ENCODE data around the gene ANKRD42.

ANKRD42 gene

GRCh38 chr11:83193315-83194280 lies at the start of gene ANKRD42:
Gene ANKRD42, plus strand, starts transcription at chr11:83193712. Its CDS starts 959 bp downstream, at chr11:83194671.
- DNase-seq (ENCODE audit: low read depth, low spot score), result peak; percentile 91

- no peak for DNase-seq (ENCODE audit: low read depth, low spot score)
Measured at GRCh38 chr11:83147895-83148294, 45.6 kb upstream of the ANKRD42 start.

GRCh38 chr11:83150450-83150849 lies 43.1 kb upstream of the ANKRD42 start:
- no peak for DNase-seq (ENCODE audit: low read depth, low spot score)

- no peak for DNase-seq (ENCODE audit: low read depth, low spot score)
Measured at GRCh38 chr11:83151274-83151977, 42.1 kb upstream of the ANKRD42 start.

- no peak for DNase-seq (ENCODE audit: low read depth, low spot score)
Measured at GRCh38 chr11:83152264-83152663, 41.2 kb upstream of the ANKRD42 start.

GRCh38 chr11:83153764-83154163 lies 39.7 kb upstream of the ANKRD42 start:
- no peak for DNase-seq (ENCODE audit: low read depth, low spot score)

GRCh38 chr11:83156144-83156995 lies 37.1 kb upstream of the ANKRD42 start:
- DNase-seq (ENCODE audit: low read depth, low spot score), result peak; percentile 99

- no peak for DNase-seq (ENCODE audit: low read depth, low spot score)
Measured at GRCh38 chr11:83156996-83157593, 36.4 kb upstream of the ANKRD42 start, which contains the start of gene PCF11. Gene PCF11, plus strand, starts transcription at chr11:83157131. Its CDS starts 309 bp downstream, at chr11:83157440.

GRCh38 chr11:83157594-83158356 lies 35.7 kb upstream of the ANKRD42 start:
- no peak for DNase-seq (ENCODE audit: low read depth, low spot score)

GRCh38 chr11:83158357-83158786 lies 35.1 kb upstream of the ANKRD42 start:
- DNase-seq (ENCODE audit: low read depth, low spot score), result no peak

GRCh38 chr11:83158965-83159901 lies 34.3 kb upstream of the ANKRD42 start:
- no peak for DNase-seq (ENCODE audit: low read depth, low spot score)

GRCh38 chr11:83159902-83160865 lies 33.3 kb upstream of the ANKRD42 start:
- no peak for DNase-seq (ENCODE audit: low read depth, low spot score)

GRCh38 chr11:83161610-83162199 lies 31.8 kb upstream of the ANKRD42 start:
- DNase-seq (ENCODE audit: low read depth, low spot score), result no peak

- DNase-seq (ENCODE audit: low read depth, low spot score), result no peak
Measured at GRCh38 chr11:83162377-83162776, 31.1 kb upstream of the ANKRD42 start.

- DNase-seq (ENCODE audit: low read depth, low spot score), result no peak
Measured at GRCh38 chr11:83166193-83166866, 27.2 kb upstream of the ANKRD42 start.

- DNase-seq (ENCODE audit: low read depth, low spot score), result no peak
Measured at GRCh38 chr11:83168756-83169155, 24.8 kb upstream of the ANKRD42 start.

- no peak for DNase-seq (ENCODE audit: low read depth, low spot score)
Measured at GRCh38 chr11:83170865-83171264, 22.6 kb upstream of the ANKRD42 start.

All from iPS DF 19.7 (cell line).